GM12878 (cell line): ENCODE measurements around the gene NCS1. TPM values are rescaled to one million over a fixed set of nuclear protein-coding genes. Genes with fewer than 3 reads are reported as not detected.

Experiments used
- ATAC-seq: fragments of 200-7000 bp; cut with Tn5 transposase; 3 replicates; pipeline ENCODE4 v1.9.1; 2020; ENCODE audit warnings: mild to moderate bottlenecking, moderate library complexity
- BruUV-seq: library from RNA; stranded (reverse); fragments of 400-500 nt; replicated peaks from 2 replicates; lab custom pipeline; 2021; lab: Mats Ljungman, UMichigan
- CTCF ChIA-PET: fragments of 300-600 bp; sonication (Branson Sonifier 250); formaldehyde crosslinking; extraction: SDS; loops from one replicate; lab custom pipeline; 2021; ENCODE audit warnings: inconsistent platforms; lab: Yijun Ruan, JAX
- POLR2A ChIA-PET: fragments of 350-600 bp; formaldehyde crosslinking; extraction: SDS; loops from one replicate; lab custom pipeline; 2021; ENCODE audit warnings: inconsistent platforms; lab: Charles Lee
- RAD21 ChIA-PET: fragments of 300-600 bp; sonication (Branson Sonifier 250); formaldehyde crosslinking; loops from one replicate; lab custom pipeline; 2023; ENCODE audit warnings: antibody characterized with exemption; ENCODE audit not compliant: unreplicated experiment; lab: Charles Lee
- SMC1A ChIA-PET: fragments of 300-600 bp; sonication (Branson Sonifier 250); formaldehyde crosslinking; loops from one replicate; lab custom pipeline; 2023; ENCODE audit not compliant: unreplicated experiment, uncharacterized antibody; lab: Charles Lee
- DNase-seq: peaks from one replicate; pipeline ENCODE4 v3.0.0-alpha.2; 2011; ENCODE audit warnings: low read depth, low spot score
- FAIRE-seq: peaks from 3 replicates; lab custom pipeline; 2011; peaks lifted over from hg19 to GRCh38; lab: Jason Lieb, UNC
- H2AFZ ChIP-seq: 2 replicates; pipeline ENCODE4 v1.6.0; 2011; ENCODE audit warnings: low read depth, low read length, control low read depth; ENCODE audit not compliant: control insufficient read depth
- H3K27ac ChIP-seq: 2 replicates; pipeline ENCODE4 v1.5.1; 2011; ENCODE audit warnings: control low read depth; ENCODE audit not compliant: control insufficient read depth, insufficient read depth
- H3K27me3 ChIP-seq, 2 experiments: replicated peaks in 1 of 2; 2 replicates each; pipeline versions ENCODE4 v1.6.0 to v1.6.1; 2011; ENCODE audit warnings: low read length in 1 of 2; ENCODE audit not compliant: control insufficient read depth in 2 of 2, insufficient read depth in 2 of 2
- H3K36me3 ChIP-seq, 2 experiments: 2 replicates each; pipeline ENCODE4 v1.5.1; 2011; ENCODE audit warnings: low read length in 1 of 2; ENCODE audit not compliant: control insufficient read depth in 2 of 2, insufficient read depth in 2 of 2
- H3K4me1 ChIP-seq: 2 replicates; pipeline ENCODE4 v1.6.1; 2011; ENCODE audit warnings: mild to moderate bottlenecking, low read length, moderate library complexity, mixed read lengths; ENCODE audit not compliant: control insufficient read depth, insufficient read depth
- H3K4me2 ChIP-seq: 2 replicates; pipeline ENCODE4 v1.6.0; 2011; ENCODE audit warnings: control low read depth; ENCODE audit not compliant: control insufficient read depth, insufficient read depth
- H3K4me3 ChIP-seq: fragments of 200-600 bp; sonication (generic); 2 replicates; pipeline ENCODE4 v1.5.1; 2016
- H3K79me2 ChIP-seq: 2 replicates; pipeline ENCODE4 v1.6.0; 2011; ENCODE audit warnings: low read length; ENCODE audit not compliant: control insufficient read depth, insufficient read depth
- H3K9ac ChIP-seq: 2 replicates; pipeline ENCODE4 v1.8.0; 2011; ENCODE audit warnings: low read length, control low read depth, mixed read lengths; ENCODE audit not compliant: control insufficient read depth, insufficient read depth
- H3K9me3 ChIP-seq: replicated peaks from 3 replicates; pipeline ENCODE4 v1.5.1; 2011; ENCODE audit warnings: mild to moderate bottlenecking, low read length; ENCODE audit not compliant: control insufficient read depth, insufficient read depth
- H4K20me1 ChIP-seq: 2 replicates; pipeline ENCODE4 v1.6.0; 2011; ENCODE audit not compliant: control insufficient read depth, insufficient read depth
- CHD1 ChIP-seq: IDR thresholded peaks from 2 replicates; pipeline ENCODE4 v1.6.1; 2012; ENCODE audit warnings: low read depth, low read length, improper control_type of control experiment
- EED ChIP-seq: sonication (generic); IDR thresholded peaks from 2 replicates; pipeline ENCODE4 v1.6.1; 2016; ENCODE audit warnings: antibody characterized with exemption, low read depth
- ETV6 ChIP-seq, 2 experiments: fragments of 450-650 bp in 1 of 2; IDR thresholded peaks in 1 of 2; conservative IDR thresholded peaks in 1 of 2; 2 replicates each; pipeline ENCODE4 v1.6.1; 2014; ENCODE audit warnings: antibody characterized with exemption in 1 of 2, borderline replicate concordance in 1 of 2, low read depth in 1 of 2, mild to moderate bottlenecking in 1 of 2, moderate library complexity in 1 of 2
- FOXM1 ChIP-seq: IDR thresholded peaks from 2 replicates; pipeline ENCODE4 v1.6.1; 2012; ENCODE audit warnings: low read depth, mild to moderate bottlenecking, inconsistent platforms, low read length, moderate library complexity
- GATAD2B ChIP-seq: fragments of 450-650 bp; conservative IDR thresholded peaks from 2 replicates; pipeline ENCODE4 v1.6.1; 2017; ENCODE audit warnings: low read depth, mild to moderate bottlenecking, moderate library complexity
- KDM1A ChIP-seq: fragments of 200-600 bp; sonication (generic); IDR thresholded peaks from 2 replicates; pipeline ENCODE4 v1.6.1; 2016; ENCODE audit warnings: borderline replicate concordance
- NR2C2 ChIP-seq: IDR thresholded peaks from 2 replicates; pipeline ENCODE4 v1.6.1; 2011; ENCODE audit warnings: borderline replicate concordance, low read depth; ENCODE audit not compliant: control insufficient read depth, insufficient read length
- PAX8 ChIP-seq: fragments of 450-650 bp; IDR thresholded peaks from 2 replicates; pipeline ENCODE4 v1.6.1; 2017; ENCODE audit warnings: mild to moderate bottlenecking, moderate library complexity
- RAD51 ChIP-seq: fragments of 450-650 bp; IDR thresholded peaks from 2 replicates; pipeline ENCODE4 v1.6.1; 2016; ENCODE audit warnings: moderate library complexity, mild to moderate bottlenecking, inconsistent platforms
- WGBS: methylation state at CpG from one replicate; pipeline ENCODE4 v1.1.6; 2016; ENCODE audit warnings: low lambda C conversion rate; ENCODE audit not compliant: insufficient replicate concordance, insufficient coverage; ENCODE audit errors: missing lambda C conversion rate; 5-methylcytosine and 5-hydroxymethylcytosine counted together
- in situ Hi-C: fragments of 300-500 bp; cut with MboI; formaldehyde crosslinking; loops from 9 replicates; pipeline ENCODE4 v1.14.3; 2018; ENCODE audit warnings: mixed read lengths
- intact Hi-C: fragments of 100-400 bp; cut with micrococcal nuclease; formaldehyde crosslinking; loops from one replicate; pipeline ENCODE4 v1.14.2; 2022; ENCODE audit not compliant: unreplicated experiment
- polyA plus RNA-seq, 11 experiments: library from polyadenylated mRNA; depleted of rRNA in 4 of 11; unstranded in 6 of 11; stranded (reverse) in 5 of 11; fragments of >200 nt; fragmentation: Nextera tagmentation in 4 of 11; fragmentation: Illumina TruSeq in 1 of 11; extraction: Ambion mirVana in 4 of 11; extraction: Trizol in 1 of 11; gene quantifications; 1 replicate in 1 of 11; 2 replicates in 10 of 11; pipeline versions ENCODE4 v1.2.1 to v1.2.3, GENCODE V29; 2011 to 2016; ENCODE audit warnings: inconsistent platforms in 2 of 11, missing spikeins in 2 of 11, low read depth in 1 of 11
- total RNA-seq, 4 experiments: library from RNA; depleted of rRNA in 3 of 4; stranded (reverse); fragments of >200 nt in 3 of 4; fragmentation: Illumina TruSeq in 1 of 4; extraction: Trizol in 1 of 4; gene quantifications; 2 replicates each; pipeline versions ENCODE4 v1.2.1 to v1.2.3, GENCODE V29; 2013 to 2021
- TF ChIP-seq, protein P1 (sequence below): IDR thresholded peaks from 2 replicates; pipeline ENCODE4 v1.6.1; 2011; ENCODE audit warnings: low read depth, mild to moderate bottlenecking, low read length, moderate library complexity, borderline replicate concordance; ENCODE audit errors: extremely low read depth

NCS1 gene
- total and polyA plus RNA-seq, 10 of the 15 experiments (the other 5 are each of a cell fraction or from before 2014, with no cell fraction given) = 0.04 to 0.22 (median 0.06) TPM; not detected in 4

DNA sequence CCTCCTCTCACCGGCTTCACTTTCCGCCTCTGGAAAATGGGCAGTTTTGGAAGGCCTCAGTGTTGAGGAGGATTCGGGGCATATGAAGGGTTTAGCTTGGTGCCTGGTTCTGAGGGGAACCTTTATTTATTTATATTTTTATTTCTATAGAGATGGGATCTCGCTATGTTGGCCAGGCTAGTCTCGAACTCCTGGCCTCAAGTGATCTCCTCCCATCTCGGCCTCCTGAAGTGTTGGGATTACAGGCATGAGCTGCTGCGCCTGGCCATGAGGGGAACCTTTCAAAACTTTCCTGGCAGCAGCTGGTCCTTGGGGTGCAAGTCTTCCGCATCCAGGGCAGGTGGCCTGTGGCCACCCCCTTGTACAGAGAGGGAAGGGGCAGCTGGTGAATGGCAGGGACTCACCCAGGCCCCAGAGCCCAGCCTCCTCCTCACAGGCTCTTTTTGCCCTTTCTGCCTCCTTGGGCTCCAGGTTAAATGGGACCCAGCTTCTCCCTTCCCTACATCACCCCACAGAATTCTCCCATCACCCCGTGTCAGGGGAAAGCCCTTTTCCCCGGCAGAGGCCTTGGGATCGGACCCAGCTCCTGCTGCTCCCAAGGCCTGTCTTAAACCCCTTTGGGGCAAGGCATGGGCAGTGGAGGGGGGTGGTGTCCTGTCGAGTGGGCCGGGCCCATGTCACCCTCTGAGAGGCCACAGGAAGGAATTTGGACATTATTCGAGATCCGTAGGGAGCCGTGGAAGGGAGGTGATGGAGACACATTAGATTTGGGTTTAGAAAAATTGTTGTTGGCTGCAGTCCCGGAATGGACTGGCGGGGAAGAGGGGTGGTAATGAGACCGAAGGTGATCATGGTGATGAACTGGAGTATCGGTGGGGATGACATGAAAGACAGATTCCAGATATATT, 5.9 kb downstream of the NCS1 start (continued):
- TF ChIP-seq ETV6 (conservative IDR thresholded peaks at IDR 0.05 in 1 of 2, IDR thresholded peaks at IDR 0.05 in 1 of 2; ENCODE audit: borderline replicate concordance in 1 of 2, low read depth in 1 of 2) = no peak
- TF ChIP-seq, protein P1, sequence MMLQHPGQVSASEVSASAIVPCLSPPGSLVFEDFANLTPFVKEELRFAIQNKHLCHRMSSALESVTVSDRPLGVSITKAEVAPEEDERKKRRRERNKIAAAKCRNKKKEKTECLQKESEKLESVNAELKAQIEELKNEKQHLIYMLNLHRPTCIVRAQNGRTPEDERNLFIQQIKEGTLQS = no peak
- TF ChIP-seq EED = no peak

DNA sequence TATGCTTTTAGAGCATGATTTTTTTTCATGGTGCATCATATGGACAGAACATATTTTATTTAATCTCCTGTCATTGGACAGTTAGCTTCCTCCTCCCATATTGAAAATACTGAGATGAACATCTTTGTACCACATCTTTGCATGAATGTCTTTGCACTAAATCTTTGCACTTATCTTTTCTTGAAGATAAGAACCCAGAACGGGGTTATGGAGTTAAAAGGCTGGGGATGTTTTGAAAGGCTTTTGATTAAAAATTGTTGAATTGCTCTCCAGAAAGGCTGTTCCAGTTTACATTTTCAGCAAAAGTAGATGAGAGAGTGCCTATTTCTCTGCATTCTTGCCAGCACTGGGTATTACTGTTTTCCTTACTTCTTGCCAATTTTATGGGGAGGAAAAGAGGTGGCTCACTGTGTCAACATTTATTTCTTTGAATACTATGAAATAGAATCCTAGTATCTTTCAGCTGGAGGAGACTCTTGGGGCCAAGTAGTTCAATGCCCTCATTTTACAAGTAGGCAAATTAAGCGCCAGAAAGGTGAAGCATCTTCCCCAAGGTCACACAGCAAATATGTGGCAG, 7.2 kb downstream of the NCS1 start:
- intact Hi-C loops (no loop called here), in situ Hi-C loops (no loop called here)
- Histone ChIP-seq H3K79me2 (no peaks in the 10 kb centered on the region), H3K36me3 (no peaks in the 10 kb centered on the region), H3K4me2 (no peak overlapping the region), H3K9me3 (no peaks in the 10 kb centered on the region), H3K9ac (no peak overlapping the region), H4K20me1 (no peaks in the 10 kb centered on the region), H2AFZ (no peak overlapping the region), H3K4me1 (no peaks in the 10 kb centered on the region; the same call in 1 of the 2 replicates), H3K27me3 (no peaks in the 10 kb centered on the region; a peak in 1 of 4 replicates), H3K27ac (no peak overlapping the region), H3K4me3 (no peak overlapping the region)
- ChIA-PET POLR2A (no interaction called here), CTCF (no interaction called here), SMC1A (no interaction called here), RAD21 (no interaction called here)
- ATAC-seq (no peak), DNase-seq (no peak), FAIRE-seq (no peak)
- 42% methylated on average over 2 of the region's 2 CpGs for WGBS
- no TSS peak for BruUV-seq
- no peak for TF ChIP-seq FOXM1
- TF ChIP-seq CHD1 = no peak
- no peak for TF ChIP-seq GATAD2B
- TF ChIP-seq NR2C2 = no peak
- TF ChIP-seq PAX8 = no peak
- TF ChIP-seq RAD51 = no peak
- TF ChIP-seq KDM1A = no peak
- no peak for TF ChIP-seq ETV6 (conservative IDR thresholded peaks at IDR 0.05 in 1 of 2, IDR thresholded peaks at IDR 0.05 in 1 of 2; ENCODE audit: borderline replicate concordance in 1 of 2, low read depth in 1 of 2)
